ACHN (cell line): Measurements from ENCODE around the gene COPS3.
A peak's percentile ranks its signal among the peaks of the same experiment; 100 is the strongest.

Experiments used
- DNase-seq: peaks from one replicate; pipeline ENCODE4 v3.0.0-alpha.2; 2015
- in situ Hi-C: cut with HindIII; loops from 2 replicates; pipeline ENCODE4 v1.10.0; 2017; ENCODE audit warnings: low sequenced_read_pairs, low pct_ligation_motif_present, low pct_unique_long_range_greater_than_20kb

The COPS3 gene

DNA sequence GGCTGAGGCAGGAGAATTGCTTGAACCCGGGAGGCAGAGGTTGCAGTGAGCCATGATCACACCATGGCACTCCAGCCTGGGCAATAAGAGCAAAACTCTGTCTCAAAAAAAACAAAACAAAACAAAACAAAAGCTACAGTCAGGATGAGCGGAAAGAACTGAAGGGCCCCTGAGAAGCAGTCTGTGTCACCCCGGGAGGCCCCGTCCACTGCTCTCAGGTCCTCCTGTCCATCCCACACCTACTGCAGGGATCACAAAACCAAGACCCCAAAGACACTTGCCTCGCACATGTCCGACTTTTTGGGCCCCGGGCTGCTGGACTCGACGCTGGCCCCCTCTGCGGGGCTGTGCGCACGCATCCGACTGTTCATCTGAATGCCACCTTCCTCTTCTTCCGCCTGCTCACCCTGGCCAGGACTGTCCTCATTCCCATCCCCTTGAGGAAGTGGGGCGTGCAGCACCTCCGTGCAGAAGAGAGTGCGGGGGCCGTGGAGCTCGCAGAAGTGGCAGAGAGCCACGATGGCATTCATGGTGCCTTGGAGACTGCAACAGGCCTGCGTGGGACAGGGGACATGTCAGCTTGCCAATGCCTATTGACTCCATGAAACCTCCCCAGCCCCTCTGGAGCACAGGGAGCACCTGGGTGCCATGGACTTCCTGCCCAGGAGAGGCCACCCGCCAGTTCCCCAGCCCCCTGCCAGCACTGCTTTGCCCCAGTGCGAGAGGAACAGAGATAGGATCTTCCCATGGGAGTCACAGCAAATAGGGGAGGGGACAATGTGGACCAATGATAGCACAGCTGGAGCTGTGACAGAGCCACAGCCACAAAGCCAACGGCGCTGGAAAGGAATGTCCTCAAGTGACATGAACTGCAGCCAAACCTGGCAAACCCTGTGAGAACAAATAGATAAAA lies 53.2 kb downstream of the COPS3 start:
- DNase-seq: no peak
- in situ Hi-C loops: no loop called here

DNA sequence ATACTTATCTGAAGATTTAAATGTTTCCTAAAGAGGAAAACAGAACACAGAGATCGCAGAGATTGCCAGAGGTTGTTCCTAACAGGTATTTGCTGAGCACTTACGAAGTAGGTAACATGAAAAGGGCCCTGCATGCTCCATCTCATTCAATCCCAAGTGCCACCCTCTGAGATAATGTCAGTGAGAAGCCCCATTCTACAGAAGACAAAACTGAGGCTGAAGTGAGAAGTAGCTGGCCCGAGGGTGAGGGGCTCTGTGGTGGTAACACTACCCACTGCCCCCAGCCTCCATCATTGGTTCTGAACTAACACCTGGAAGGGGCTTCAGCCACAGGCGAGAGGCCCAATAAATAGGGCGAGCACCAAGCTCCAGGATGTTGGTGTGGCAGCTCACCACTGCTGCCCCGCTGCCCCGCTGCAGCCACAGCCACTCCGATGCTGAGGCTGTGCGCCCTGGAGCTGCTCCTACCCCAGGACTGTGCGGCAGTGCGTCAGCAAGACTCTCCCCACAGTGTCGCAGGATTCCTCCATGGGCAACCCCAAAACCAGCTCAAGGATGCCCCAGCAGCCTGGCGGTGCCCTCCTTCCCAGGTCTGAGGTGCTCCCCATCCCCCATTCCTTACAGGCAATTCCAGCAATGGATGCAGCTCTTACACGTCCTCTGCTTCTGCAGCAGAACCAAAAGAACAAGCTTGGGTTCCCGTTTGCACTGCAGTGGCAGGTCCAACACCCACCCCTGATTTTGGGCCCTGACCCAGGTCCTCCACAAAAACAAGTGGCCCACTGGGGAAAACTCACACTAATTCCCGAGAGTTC lies 54.4 kb downstream of the COPS3 start:
- no peak for DNase-seq
- in situ Hi-C loops: no loop called here

DNA sequence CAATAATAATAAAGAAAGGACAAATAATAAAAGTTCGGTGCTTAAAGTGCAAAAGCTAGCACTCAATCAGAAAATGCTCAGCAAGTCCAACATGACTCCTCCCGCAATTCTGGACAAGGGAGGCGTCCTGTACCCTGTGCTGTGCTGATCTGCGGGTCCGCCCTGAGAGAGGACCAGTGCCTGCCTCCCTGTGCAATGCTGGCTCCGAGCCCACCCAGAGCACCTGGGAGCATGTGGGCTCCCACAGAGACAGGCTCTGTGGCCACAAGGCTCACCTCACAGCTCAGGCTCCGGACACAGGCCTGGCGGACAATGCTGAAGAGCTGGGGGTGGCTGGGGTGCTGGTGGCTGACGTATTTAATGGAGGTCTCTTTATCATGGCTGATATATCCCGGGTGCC lies 55.1 kb downstream of the COPS3 start:
- DNase-seq: no peak
- in situ Hi-C loops: no loop called here

DNA sequence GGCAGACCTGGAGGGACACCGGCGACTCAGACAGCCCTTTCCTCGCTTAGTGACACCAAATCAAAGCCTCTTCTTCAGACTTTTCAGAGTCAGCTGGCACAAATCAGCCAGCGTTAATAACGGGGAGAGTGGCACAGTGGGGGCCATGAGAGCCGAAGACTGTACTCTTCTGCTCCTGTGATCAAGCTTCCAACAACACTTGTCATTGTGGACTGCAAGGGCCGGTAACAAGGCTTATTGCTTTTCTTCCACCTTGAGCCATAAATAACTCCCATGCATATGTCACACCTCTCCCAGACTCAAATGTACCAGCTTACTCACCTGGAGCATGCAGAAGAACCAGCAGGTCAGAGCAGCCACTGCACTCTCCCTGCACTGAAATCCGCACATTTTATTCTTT lies 56.9 kb downstream of the COPS3 start:
- no peak for DNase-seq
- in situ Hi-C loops: no loop called here

DNA sequence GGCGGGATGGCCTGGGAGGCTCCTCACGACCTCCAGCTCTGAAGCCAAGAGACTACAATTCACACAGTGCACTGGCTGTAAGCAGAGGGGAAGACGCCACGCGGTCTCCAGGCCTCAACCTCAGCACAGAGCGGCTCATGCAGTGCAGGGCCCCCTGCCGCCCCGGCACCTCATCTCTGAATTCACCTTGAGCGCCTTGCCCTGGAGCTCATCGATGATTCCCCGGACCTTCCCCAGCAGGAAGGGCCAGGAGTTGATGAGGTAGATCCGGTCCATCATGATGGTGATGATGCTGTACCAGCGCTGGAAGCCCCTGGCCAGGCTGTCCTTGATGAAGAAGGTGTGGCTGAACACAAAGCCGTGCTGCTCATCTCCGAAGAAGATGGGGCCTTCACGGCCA lies 57.3 kb downstream of the COPS3 start:
- DNase-seq: no peak
- in situ Hi-C loops: no loop called here

DNA sequence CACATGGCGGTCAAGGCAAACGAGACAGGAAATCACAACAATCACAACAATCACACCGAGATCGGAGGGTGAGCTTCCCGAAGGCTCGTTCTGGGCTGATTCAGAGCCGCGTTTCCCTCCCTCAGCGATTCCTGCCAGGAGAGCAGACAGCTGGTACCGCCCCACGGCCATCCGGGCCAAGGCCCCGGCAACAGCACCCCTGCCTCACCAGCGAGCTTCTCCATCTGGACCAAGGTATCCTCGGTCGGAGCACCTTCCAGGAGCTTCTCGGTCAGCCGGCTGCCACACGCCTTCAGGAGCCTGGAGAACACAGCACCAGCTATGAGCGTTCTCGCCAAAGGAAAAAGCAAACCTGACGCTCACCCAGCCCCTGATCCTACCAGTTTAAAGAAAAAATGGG lies 59.7 kb downstream of the COPS3 start:
- in situ Hi-C loops: no loop called here
- no peak for DNase-seq

- DNase-seq: no peak
- in situ Hi-C loops: no loop called here
These were observed 60.5 kb downstream of the COPS3 start for GRCh38 chr17:17220529-17220928.

GRCh38 chr17:17217995-17218394 lies 63.1 kb downstream of the COPS3 start:
- no peak for DNase-seq
- in situ Hi-C loops: no loop called here

DNA sequence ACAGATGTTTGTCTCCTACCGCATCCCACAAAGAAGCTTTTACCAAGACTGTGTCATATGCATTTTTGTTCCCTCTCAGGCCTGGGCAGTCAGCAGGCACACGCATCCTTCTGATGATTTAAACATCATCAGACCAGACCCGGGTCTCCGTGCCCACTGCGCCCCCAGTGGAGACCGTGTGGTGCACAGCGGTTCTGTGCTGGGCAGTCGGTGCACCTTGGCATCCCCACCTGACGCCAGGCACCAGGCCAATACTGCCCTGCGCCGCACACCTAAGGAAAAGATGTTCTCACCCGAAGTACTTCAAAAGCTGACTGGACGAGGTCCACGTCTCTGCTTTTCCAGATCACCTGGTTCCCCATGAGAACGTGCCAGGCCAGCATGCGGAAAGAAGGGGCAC lies 64.3 kb downstream of the COPS3 start:
- no peak for DNase-seq
- in situ Hi-C loops: no loop called here

- in situ Hi-C loops: no loop called here
- DNase-seq: no peak
These were observed 64.8 kb downstream of the COPS3 start for GRCh38 chr17:17216236-17216635.

- in situ Hi-C loops: no loop called here
- no peak for DNase-seq
These were observed 65.5 kb downstream of the COPS3 start for GRCh38 chr17:17215575-17215974.

- in situ Hi-C loops: no loop called here
- no peak for DNase-seq
These were observed 66.2 kb downstream of the COPS3 start for GRCh38 chr17:17214646-17215436.

DNA sequence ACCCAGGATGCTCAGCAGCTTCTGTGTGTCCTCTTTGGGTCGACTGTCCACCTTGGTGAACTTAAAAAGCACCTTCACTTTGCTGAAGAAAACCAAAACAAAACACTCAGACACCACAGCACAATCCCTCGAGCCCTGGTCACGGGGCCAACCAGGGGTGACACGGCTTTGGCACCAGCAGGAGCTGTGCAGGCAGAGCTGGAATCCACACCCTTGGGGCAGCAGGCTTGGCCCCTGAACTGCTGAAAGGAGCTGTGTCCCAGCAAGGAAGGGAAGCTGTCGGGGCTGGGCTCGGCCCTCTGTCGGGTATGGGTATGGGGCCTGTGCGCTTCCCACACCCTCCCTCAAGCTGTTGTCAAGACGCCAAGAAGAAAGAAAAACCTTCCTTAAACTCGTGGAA lies 67.3 kb downstream of the COPS3 start:
- DNase-seq: no peak
- in situ Hi-C loops: no loop called here

- in situ Hi-C loops: no loop called here
- no peak for DNase-seq
These were observed 73.0 kb downstream of the COPS3 start for GRCh38 chr17:17207998-17208397.

DNA sequence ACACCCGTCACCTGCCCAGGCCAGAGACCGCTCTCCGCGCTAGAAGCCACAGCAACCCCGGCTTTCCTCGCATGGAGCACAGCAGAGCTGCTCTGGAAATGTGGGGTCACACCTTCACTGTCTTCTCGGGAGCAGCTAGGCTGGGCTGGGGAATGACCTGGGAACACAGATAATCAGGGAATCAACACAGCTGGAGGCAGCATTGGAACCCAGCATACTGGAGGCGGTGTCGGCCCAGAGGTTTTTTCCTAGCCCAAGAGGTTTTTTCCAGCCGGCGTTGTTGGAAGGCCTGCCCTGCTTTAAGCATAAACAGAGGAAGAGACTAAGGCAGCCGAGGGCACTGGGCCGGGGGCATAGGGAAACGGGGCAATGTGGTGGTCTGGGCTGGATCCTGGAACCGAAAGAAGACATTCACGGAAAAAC lies 74.1 kb downstream of the COPS3 start:
- in situ Hi-C loops: no loop called here
- no peak for DNase-seq

DNA sequence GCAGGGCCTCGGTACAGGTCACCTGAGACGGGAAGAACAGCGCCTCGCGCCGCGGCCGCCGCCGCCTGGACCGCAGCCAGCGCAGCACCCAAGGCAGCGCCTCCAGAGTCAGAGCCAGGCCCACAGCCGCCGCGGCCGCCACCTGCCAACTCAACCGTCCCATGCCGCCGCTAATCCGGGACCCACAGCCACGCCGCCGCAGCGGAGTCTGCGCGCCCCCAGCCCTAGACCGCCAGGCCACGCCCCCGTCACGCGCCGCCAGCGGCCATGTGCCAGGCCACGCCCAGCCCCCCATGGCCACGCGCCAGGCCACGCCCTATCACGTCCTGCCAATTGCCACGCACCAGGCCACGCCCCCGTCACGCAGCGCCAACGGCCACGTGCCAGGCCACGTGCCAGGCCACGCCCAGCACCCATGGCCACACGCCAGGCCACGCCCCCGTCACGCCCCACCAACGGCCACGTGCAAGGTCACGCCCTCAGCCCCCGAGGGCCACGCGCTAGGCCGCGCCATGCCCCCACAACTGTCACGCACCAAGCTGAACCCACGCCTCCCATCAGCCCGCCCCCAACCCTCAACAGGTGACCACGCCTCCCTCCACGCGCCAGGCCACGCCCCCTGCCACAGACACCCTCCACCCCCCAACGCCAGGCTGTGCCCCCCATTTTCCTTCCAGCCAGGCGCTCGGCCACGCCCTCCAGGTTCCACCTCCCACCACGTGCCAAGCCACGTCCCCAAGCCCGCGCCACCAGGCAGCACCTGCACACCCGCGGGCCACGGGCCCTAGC lies 74.7 kb downstream of the COPS3 start, which contains the start of gene PLD6:
TSS of gene PLD6 (minus strand) at position 210 of the 789 bp plus-strand sequence. CDS start at position 163, 47 bp downstream.
- in situ Hi-C loops: no loop called here
- DNase-seq: peak; percentile 74

DNA sequence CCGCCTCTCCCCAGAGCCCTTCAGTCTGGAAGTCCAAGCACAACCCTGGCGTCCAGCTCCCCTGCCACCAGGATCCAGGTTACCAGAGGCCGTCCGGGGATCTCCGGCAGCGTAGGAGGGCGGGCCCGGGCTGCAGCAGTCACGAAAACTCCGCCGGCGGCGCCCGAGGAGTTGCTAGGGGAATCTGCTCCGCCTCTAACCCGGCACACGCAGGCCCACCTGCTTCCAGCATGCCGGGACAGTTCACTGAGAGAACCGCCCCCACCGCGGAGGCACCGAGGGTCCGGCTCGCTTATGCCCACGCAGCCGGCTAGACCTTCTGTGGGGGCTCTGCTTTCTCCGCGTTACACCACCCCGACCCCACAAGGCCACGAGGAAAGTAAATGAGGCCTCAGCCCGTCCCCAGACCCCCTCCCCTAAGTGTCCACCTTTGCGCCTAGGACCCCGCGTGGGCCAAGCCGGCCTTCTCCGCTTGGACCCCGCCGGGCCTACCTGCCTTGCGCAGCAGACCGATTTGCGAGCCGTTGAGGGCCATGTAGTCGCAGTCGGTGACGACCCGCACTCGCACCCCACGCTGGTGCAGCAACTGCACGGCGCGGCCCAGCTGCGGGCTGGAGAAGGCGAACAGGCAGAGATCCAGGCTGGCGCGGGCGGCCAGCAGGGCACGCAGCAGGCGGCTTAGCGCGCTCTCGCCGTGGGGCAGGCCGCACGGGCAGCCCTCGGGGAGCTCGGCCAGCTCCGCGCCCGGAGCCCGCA lies 75.5 kb downstream of the COPS3 start:
- in situ Hi-C loops: no loop called here

More for the DNA sequence above, 75.5 kb downstream of the COPS3 start:
- peak; percentile 69 for DNase-seq
